ENCODE results near the gene LPP. TPM values are rescaled to one million over a fixed set of nuclear protein-coding genes. Genes with fewer than 3 reads are reported as not detected.

The LPP gene
- polyA plus RNA-seq, 3 donors from 2014 or later, result 6.5 to 33.5 (median 11.3) TPM

- no peak overlapping the region for H3K27ac Mint-ChIP-seq
- H3K9me3 Mint-ChIP-seq, result no peaks in the 10 kb centered on the region
- no peaks in the 10 kb centered on the region for H3K4me1 Mint-ChIP-seq
- H3K36me3 Mint-ChIP-seq, result peaks cover 20 to 44% (median 27%) of the 10 kb centered on the region in 3 donors
- H3K27me3 Mint-ChIP-seq (ENCODE audit: low read depth in 3 of 3), result no peaks in the 10 kb centered on the region
- H3K4me3 Mint-ChIP-seq, result no peak overlapping the region
- DNase-seq, result no peak
These were observed 720.6 kb downstream of the LPP start for GRCh38 chr3:188874576-188874975.

GRCh38 chr3:188875413-188875812 is 721.5 kb downstream of the LPP start:
- Mint-ChIP-seq H3K4me3 (no peak overlapping the region), H3K27me3 (ENCODE audit: low read depth in 3 of 3) (no peaks in the 10 kb centered on the region), H3K27ac (no peak overlapping the region), H3K36me3 (peaks cover 22 to 46% (median 27%) of the 10 kb centered on the region in 3 donors), H3K4me1 (no peaks in the 10 kb centered on the region), H3K9me3 (no peaks in the 10 kb centered on the region)
- DNase-seq, result no peak

- H3K36me3 Mint-ChIP-seq, result peaks cover 28 to 52% (median 31%) of the 10 kb centered on the region in 3 donors
- no peak overlapping the region for H3K4me3 Mint-ChIP-seq
- H3K4me1 Mint-ChIP-seq, result no peaks in the 10 kb centered on the region
- no peaks in the 10 kb centered on the region for H3K27me3 Mint-ChIP-seq (ENCODE audit: low read depth in 3 of 3)
- H3K9me3 Mint-ChIP-seq, result no peaks in the 10 kb centered on the region
- DNase-seq, result no peak
- no peak overlapping the region for H3K27ac Mint-ChIP-seq
These were observed 722.4 kb downstream of the LPP start for GRCh38 chr3:188876370-188876769.

- no peak for DNase-seq
- no peaks in the 10 kb centered on the region for H3K27me3 Mint-ChIP-seq (ENCODE audit: low read depth in 3 of 3)
- H3K9me3 Mint-ChIP-seq, result no peaks in the 10 kb centered on the region
- no peak overlapping the region for H3K4me3 Mint-ChIP-seq
- no peaks in the 10 kb centered on the region for H3K4me1 Mint-ChIP-seq
- H3K36me3 Mint-ChIP-seq, result peaks cover 35 to 57% (median 39%) of the 10 kb centered on the region in 3 donors
- H3K27ac Mint-ChIP-seq, result no peak overlapping the region
These were observed 723.4 kb downstream of the LPP start for GRCh38 chr3:188877381-188877780.

GRCh38 chr3:188878076-188878475 is 724.1 kb downstream of the LPP start:
- H3K27me3 Mint-ChIP-seq (ENCODE audit: low read depth in 3 of 3), result peaks cover 0 to 2% (median under 1%) of the 10 kb centered on the region in 3 donors
- no peak overlapping the region for H3K27ac Mint-ChIP-seq
- H3K4me1 Mint-ChIP-seq, result no peaks in the 10 kb centered on the region
- no peak overlapping the region for H3K4me3 Mint-ChIP-seq
- DNase-seq, result no peak
- H3K9me3 Mint-ChIP-seq, result no peaks in the 10 kb centered on the region
- peaks cover 36 to 55% (median 41%) of the 10 kb centered on the region in 3 donors for H3K36me3 Mint-ChIP-seq

GRCh38 chr3:188881954-188882641 is 728.1 kb downstream of the LPP start:
- Mint-ChIP-seq H3K9me3 (no peaks in the 10 kb centered on the region), H3K27ac (no peak overlapping the region), H3K36me3 (peaks cover 21 to 38% (median 29%) of the 10 kb centered on the region in 3 donors), H3K4me3 (no peak overlapping the region), H3K27me3 (ENCODE audit: low read depth in 3 of 3) (peaks cover 0 to 3% (median 2%) of the 10 kb centered on the region in 3 donors), H3K4me1 (peaks cover 0 to 2% of the 10 kb centered on the region in 2 donors)
- no peak for DNase-seq

- Mint-ChIP-seq H3K27ac (no peak overlapping the region), H3K9me3 (no peaks in the 10 kb centered on the region), H3K4me1 (peaks cover 0 to 2% of the 10 kb centered on the region in 2 donors), H3K27me3 (ENCODE audit: low read depth in 3 of 3) (peaks cover 0 to 3% (median 2%) of the 10 kb centered on the region in 3 donors), H3K36me3 (peaks cover 26 to 36% (median 27%) of the 10 kb centered on the region in 3 donors), H3K4me3 (no peak overlapping the region)
- no peak for DNase-seq
These were observed 730.5 kb downstream of the LPP start for GRCh38 chr3:188884299-188885043.

- no peaks in the 10 kb centered on the region for H3K27me3 Mint-ChIP-seq (ENCODE audit: low read depth in 3 of 3)
- H3K4me1 Mint-ChIP-seq, result peaks cover 0 to 2% of the 10 kb centered on the region in 2 donors
- H3K9me3 Mint-ChIP-seq, result no peaks in the 10 kb centered on the region
- H3K4me3 Mint-ChIP-seq, result no peak overlapping the region
- H3K36me3 Mint-ChIP-seq, result peaks cover 6 to 16% (median 14%) of the 10 kb centered on the region in 3 donors
- DNase-seq, result no peak
- no peak overlapping the region for H3K27ac Mint-ChIP-seq
These were observed 734.5 kb downstream of the LPP start for GRCh38 chr3:188888321-188889053.

- no peak overlapping the region for H3K27ac Mint-ChIP-seq
- H3K27me3 Mint-ChIP-seq (ENCODE audit: low read depth in 3 of 3), result peaks cover 0 to 2% (median 0%) of the 10 kb centered on the region in 3 donors
- no peaks in the 10 kb centered on the region for H3K9me3 Mint-ChIP-seq
- H3K36me3 Mint-ChIP-seq, result peaks cover 6 to 16% (median 14%) of the 10 kb centered on the region in 3 donors
- H3K4me3 Mint-ChIP-seq, result no peak overlapping the region
- no peak for DNase-seq
- peaks cover 0 to 2% of the 10 kb centered on the region in 2 donors for H3K4me1 Mint-ChIP-seq
These were observed 735.1 kb downstream of the LPP start for GRCh38 chr3:188889054-188889491.

GRCh38 chr3:188890572-188891270 is 736.8 kb downstream of the LPP start:
- no peak overlapping the region for H3K4me3 Mint-ChIP-seq
- H3K36me3 Mint-ChIP-seq, result peaks cover 6 to 12% (median 10%) of the 10 kb centered on the region in 3 donors
- peaks cover 0 to 5% (median 2%) of the 10 kb centered on the region in 3 donors for H3K27me3 Mint-ChIP-seq (ENCODE audit: low read depth in 3 of 3)
- peaks cover 0 to 2% of the 10 kb centered on the region in 2 donors for H3K4me1 Mint-ChIP-seq
- H3K27ac Mint-ChIP-seq, result no peak overlapping the region
- H3K9me3 Mint-ChIP-seq, result no peaks in the 10 kb centered on the region
- DNase-seq, result no peak

GRCh38 chr3:188899881-188900280 is 745.9 kb downstream of the LPP start:
- Mint-ChIP-seq H3K27me3 (ENCODE audit: low read depth in 3 of 3) (peaks cover 0 to 2% (median 0%) of the 10 kb centered on the region in 3 donors), H3K36me3 (peaks cover 0 to 32% (median 10%) of the 10 kb centered on the region in 3 donors), H3K4me3 (no peak overlapping the region), H3K4me1 (no peaks in the 10 kb centered on the region), H3K27ac (no peak overlapping the region), H3K9me3 (no peaks in the 10 kb centered on the region)
- no peak for DNase-seq

- no peak overlapping the region for H3K27ac Mint-ChIP-seq
- H3K4me1 Mint-ChIP-seq, result no peaks in the 10 kb centered on the region
- H3K9me3 Mint-ChIP-seq, result no peaks in the 10 kb centered on the region
- H3K4me3 Mint-ChIP-seq, result no peak overlapping the region
- peaks cover 0 to 38% (median 10%) of the 10 kb centered on the region in 3 donors for H3K36me3 Mint-ChIP-seq
- H3K27me3 Mint-ChIP-seq (ENCODE audit: low read depth in 3 of 3), result peaks cover 0 to 2% (median 0%) of the 10 kb centered on the region in 3 donors
- no peak for DNase-seq
These were observed 746.5 kb downstream of the LPP start for GRCh38 chr3:188900421-188900951.

GRCh38 chr3:188901126-188901525 is 747.2 kb downstream of the LPP start:
- Mint-ChIP-seq H3K4me1 (no peaks in the 10 kb centered on the region), H3K4me3 (no peak overlapping the region), H3K9me3 (no peaks in the 10 kb centered on the region), H3K27ac (no peak overlapping the region), H3K36me3 (peaks cover 0 to 44% (median 14%) of the 10 kb centered on the region in 3 donors), H3K27me3 (ENCODE audit: low read depth in 3 of 3) (peaks cover 0 to 2% (median 2%) of the 10 kb centered on the region in 3 donors)
- DNase-seq, result no peak
